ENCODE data around the gene PGA3.
"Not testable (repeated sequence)": the region's sequence is repeated elsewhere in the genome, so short reads cannot be mapped to it uniquely, and the experiment has no call there.

Gene PGA3

DNA sequence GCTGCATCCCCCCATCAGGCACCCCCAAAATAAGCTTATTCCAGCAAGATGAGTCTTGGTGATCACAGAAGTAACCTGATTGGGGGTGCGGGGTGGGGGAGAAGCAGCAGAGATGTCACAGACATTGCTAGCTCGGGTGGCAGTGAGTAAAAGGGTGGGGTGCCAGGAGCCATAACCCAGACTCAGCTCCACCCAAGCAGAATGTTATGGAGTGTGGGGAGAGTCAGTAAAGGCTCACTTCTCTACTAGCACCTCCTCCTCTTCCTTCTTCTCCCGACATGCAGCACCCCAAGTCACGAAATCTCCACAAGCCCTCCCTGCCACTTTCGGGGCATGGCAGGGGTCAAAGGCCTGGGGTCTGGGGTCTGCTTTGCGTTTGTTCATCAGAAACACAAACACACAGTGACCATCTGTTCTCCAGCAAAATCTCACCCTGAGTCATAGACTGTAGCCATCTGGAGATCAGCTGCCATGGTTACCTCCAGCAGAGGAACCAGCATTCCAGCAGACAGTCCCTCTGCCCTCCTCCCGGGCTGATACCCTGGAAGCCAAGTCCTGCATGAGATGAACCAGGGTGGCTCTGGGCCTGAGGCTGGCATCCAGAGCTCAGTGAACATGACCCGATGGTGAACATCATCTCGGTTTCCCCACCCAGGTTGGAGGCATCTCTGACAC, 4.5 kb downstream of the PGA3 start:
- DNase-seq (ENCODE audit: low spot score): not testable (repeated sequence)

DNA sequence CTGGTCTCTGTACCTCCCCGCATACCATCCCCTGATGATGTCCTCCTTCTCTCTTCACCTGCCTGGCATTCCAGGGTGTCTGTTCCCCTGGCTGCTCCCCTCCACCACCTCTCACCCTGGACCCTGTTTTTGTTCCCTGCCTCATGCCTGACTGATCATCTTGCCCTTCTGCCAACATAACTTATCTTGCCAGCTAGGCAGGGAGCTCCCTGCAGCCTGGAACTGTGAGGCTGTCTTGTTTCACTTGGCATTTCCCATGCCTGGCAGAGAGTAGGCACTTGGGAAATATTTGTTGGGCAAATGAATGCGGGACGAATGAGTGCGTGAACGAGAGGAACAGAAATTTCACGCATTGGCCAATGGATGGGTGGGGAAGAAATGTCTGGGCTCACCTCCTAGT, 7.3 kb downstream of the PGA3 start:
- not testable (repeated sequence) for DNase-seq (ENCODE audit: low spot score)

DNA sequence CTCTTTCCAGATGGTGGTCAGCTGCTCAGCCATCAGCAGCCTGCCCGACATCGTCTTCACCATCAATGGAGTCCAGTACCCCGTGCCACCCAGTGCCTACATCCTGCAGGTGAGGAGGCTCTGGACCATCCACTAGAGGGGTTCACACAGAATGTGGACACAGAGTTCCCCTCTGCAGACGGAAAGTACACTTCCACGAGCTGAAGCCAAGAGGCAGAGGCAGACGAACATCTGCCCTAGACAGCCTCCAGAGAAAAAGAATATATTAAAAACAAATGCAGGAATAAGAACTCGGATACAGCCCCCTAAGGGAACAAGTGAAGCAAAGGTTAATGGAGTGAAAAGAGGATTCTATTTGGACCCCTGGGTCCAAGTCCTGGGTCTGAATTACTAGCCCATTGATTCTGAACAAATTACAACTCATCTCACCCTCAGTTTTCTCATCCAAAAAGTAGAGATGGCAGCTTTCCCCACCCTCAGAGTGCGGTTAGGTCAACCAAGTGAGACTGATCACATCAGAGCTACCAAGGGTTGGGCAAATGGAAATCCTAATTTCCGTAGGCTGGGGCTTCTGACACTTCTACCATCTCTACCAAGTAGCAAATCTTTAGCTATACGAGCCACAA, 8.1 kb downstream of the PGA3 start:
- not testable (repeated sequence) for DNase-seq (ENCODE audit: low spot score)

DNA sequence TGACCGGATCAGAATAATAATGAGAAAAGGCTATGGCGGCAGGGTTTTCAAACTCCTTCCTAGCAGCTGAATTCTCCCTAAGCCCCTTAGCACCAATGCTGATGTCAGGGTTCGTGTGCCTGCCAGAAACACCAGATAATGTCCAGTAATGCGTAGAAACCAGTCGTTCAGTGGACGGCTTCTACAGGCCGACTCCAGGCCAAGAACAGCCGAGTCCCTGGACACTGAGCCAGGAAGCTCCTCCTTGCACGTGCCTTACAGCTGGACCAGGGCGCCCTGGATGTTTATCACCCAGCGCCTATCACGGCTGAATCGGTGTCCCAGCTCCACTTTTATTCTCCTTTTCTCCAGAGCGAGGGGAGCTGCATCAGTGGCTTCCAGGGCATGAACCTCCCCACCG, 8.9 kb downstream of the PGA3 start:
- DNase-seq (ENCODE audit: low spot score): not testable (repeated sequence)

DNA sequence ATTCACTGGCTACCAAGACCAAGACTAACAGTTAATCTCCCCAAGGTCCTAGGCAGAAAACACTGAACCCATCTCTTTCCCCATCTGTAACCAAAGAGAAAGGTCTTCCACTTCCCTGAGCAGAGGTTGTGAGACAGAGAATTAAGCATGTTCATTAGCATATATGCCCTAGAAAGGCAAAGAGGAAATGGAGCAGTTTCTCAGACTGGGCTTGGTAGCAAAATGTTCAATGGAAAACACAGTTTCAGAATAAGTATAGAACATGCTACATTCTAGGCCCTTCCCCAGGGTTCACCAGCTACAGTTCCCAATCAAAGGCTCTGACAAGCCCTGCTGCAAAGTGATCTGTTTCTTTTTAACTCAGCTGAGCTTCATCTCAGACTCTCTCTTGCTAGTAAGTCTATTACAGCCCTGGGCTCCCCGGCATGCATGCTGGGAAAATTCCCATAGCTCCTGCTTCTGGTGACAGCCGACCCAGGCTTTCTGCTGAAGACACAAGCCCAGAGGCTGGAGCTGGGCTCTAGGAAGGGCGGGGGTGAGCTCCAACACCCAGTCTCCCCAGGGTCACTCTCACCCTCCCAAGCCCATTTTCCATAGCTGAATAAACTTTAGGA, 10.5 kb downstream of the PGA3 start:
- DNase-seq (ENCODE audit: low spot score): not testable (repeated sequence)

DNA sequence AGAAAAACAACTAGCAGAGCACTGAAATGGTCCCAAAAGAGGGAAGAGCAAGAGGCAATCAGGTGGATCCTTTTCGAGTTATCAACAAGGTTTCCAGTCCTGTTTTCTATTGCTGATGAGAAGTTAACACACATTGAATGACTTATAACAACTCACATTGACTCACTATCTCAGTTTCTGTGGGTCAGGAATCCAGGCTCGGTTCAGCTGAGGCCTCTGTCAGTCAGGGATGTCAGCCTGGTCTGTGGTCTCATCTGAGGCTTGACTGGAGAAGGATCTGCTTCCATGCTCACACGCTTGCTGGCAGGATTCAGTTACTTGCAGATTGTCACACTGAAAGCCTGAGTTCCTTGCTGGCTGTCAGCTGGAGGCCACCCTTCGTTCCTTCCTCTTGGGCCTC, 15.0 kb downstream of the PGA3 start:
- DNase-seq (ENCODE audit: low spot score): not testable (repeated sequence)

DNA sequence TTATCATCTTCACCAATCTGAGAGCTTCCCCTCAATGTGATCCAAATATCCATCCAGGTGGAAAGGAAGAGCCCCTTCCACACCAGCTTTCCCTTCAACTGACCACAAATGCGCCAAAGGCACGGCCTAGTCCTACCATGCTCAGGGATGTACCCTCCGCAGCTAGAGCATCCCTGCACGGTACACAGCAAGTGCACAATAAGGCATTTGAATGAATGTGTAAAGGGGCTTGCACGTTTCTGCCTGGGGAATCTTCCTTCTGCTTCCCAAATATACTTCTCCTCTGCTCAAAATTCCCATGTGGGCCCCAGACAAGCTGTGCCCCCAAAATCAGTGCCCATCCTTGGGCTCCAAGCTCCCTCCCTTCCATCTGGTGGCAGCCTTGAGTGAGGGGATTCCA, 15.7 kb downstream of the PGA3 start:
- DNase-seq (ENCODE audit: low spot score): not testable (repeated sequence)

DNA sequence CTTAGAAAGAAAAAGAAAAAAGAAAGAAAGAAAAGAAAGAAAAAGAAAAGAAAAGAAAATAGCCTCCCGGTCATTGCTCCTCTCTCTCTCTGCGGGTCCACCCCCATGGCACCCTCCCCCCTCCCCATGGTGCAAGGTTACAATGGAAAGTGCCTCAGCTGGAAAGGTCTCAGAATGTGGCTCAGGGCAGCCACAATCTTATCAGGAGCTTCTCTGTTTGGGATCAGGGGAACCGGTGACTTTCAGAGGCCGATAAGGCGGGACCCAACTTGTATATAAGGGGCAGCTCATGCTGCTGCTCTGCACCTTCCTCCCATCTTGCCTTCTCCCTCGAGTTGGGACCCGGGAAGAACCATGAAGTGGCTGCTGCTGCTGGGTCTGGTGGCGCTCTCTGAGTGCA, 18.7 kb downstream of the PGA3 start, which contains the start of gene PGA4:
TSS of gene PGA4 (plus strand) at position 301 of the 400 bp plus-strand sequence. CDS start at position 355, 54 bp downstream.
- not testable (repeated sequence) for DNase-seq (ENCODE audit: low spot score)

DNA sequence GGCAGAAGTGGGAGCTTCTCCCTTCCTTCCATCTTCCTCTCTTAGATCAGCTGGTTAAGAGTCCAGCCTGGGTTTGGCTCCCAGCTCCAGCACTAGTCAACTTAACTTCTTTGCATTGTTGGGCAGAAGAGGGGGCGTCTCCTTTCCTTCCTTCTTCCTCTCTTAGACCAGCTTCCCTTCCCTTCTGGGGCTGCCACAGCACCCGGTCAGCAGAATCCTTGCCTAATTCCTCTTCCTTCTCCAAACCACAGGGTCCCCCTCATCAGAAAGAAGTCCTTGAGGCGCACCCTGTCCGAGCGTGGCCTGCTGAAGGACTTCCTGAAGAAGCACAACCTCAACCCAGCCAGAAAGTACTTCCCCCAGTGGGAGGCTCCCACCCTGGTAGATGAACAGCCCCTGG, 19.4 kb downstream of the PGA3 start:
- DNase-seq (ENCODE audit: low spot score): not testable (repeated sequence)

DNA sequence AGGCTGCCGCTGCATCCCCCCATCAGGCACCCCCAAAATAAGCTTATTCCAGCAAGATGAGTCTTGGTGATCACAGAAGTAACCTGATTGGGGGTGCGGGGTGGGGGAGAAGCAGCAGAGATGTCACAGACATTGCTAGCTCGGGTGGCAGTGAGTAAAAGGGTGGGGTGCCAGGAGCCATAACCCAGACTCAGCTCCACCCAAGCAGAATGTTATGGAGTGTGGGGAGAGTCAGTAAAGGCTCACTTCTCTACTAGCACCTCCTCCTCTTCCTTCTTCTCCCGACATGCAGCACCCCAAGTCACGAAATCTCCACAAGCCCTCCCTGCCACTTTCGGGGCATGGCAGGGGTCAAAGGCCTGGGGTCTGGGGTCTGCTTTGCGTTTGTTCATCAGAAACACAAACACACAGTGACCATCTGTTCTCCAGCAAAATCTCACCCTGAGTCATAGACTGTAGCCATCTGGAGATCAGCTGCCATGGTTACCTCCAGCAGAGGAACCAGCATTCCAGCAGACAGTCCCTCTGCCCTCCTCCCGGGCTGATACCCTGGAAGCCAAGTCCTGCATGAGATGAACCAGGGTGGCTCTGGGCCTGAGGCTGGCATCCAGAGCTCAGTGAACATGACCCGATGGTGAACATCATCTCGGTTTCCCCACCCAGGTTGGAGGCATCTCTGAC, 23.3 kb downstream of the PGA3 start:
- DNase-seq (ENCODE audit: low spot score): not testable (repeated sequence)

DNA sequence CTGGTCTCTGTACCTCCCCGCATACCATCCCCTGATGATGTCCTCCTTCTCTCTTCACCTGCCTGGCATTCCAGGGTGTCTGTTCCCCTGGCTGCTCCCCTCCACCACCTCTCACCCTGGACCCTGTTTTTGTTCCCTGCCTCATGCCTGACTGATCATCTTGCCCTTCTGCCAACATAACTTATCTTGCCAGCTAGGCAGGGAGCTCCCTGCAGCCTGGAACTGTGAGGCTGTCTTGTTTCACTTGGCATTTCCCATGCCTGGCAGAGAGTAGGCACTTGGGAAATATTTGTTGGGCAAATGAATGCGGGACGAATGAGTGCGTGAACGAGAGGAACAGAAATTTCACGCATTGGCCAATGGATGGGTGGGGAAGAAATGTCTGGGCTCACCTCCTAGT, 26.1 kb downstream of the PGA3 start:
- DNase-seq (ENCODE audit: low spot score): not testable (repeated sequence)

DNA sequence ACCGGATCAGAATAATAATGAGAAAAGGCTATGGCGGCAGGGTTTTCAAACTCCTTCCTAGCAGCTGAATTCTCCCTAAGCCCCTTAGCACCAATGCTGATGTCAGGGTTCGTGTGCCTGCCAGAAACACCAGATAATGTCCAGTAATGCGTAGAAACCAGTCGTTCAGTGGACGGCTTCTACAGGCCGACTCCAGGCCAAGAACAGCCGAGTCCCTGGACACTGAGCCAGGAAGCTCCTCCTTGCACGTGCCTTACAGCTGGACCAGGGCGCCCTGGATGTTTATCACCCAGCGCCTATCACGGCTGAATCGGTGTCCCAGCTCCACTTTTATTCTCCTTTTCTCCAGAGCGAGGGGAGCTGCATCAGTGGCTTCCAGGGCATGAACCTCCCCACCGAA, 27.7 kb downstream of the PGA3 start:
- not testable (repeated sequence) for DNase-seq (ENCODE audit: low spot score)

DNA sequence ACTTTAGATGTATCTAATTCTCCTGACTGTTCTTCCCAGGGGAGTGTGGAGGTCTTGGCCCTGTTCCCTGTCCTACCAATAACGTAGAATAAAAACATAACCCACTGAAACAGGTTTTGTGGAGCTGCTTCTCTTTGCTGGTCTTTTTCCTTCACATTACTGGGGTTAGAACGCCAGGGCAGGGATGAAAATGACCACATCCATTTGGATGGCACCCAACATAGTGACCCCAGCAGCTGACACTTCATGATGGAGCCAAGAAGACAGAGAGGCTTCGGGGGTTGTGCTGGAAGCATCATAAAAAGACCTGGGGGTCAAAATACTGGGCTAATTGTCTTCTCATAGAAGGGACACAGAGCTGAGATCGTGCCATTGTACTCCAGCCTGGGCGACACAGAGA, 28.3 kb downstream of the PGA3 start:
- DNase-seq (ENCODE audit: low spot score): not testable (repeated sequence)

DNA sequence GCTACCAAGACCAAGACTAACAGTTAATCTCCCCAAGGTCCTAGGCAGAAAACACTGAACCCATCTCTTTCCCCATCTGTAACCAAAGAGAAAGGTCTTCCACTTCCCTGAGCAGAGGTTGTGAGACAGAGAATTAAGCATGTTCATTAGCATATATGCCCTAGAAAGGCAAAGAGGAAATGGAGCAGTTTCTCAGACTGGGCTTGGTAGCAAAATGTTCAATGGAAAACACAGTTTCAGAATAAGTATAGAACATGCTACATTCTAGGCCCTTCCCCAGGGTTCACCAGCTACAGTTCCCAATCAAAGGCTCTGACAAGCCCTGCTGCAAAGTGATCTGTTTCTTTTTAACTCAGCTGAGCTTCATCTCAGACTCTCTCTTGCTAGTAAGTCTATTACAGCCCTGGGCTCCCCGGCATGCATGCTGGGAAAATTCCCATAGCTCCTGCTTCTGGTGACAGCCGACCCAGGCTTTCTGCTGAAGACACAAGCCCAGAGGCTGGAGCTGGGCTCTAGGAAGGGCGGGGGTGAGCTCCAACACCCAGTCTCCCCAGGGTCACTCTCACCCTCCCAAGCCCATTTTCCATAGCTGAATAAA, 29.3 kb downstream of the PGA3 start:
- not testable (repeated sequence) for DNase-seq (ENCODE audit: low spot score)

DNA sequence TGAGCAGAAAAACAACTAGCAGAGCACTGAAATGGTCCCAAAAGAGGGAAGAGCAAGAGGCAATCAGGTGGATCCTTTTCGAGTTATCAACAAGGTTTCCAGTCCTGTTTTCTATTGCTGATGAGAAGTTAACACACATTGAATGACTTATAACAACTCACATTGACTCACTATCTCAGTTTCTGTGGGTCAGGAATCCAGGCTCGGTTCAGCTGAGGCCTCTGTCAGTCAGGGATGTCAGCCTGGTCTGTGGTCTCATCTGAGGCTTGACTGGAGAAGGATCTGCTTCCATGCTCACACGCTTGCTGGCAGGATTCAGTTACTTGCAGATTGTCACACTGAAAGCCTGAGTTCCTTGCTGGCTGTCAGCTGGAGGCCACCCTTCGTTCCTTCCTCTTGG, 33.8 kb downstream of the PGA3 start:
- DNase-seq (ENCODE audit: low spot score): not testable (repeated sequence)

DNA sequence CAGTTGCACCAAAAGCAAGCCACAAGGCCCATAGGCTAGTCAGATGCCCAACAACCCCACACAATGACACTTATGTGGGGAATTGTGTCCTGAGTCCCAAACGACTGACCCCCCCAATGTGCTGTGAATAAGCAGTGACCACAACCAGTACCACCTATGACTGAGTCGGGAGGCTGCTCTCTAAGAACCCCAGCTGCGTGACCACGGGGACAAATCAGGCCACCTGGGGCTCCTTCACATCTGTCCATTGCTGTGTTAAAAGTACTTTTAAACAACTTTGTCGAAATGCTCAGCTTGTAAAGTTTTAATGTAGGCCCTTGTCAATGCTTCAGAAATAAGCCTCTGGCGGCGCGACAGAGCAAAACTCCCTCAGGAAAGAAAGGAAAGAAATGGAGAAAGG, 37.0 kb downstream of the PGA3 start:
- DNase-seq (ENCODE audit: low spot score): not testable (repeated sequence)

DNA sequence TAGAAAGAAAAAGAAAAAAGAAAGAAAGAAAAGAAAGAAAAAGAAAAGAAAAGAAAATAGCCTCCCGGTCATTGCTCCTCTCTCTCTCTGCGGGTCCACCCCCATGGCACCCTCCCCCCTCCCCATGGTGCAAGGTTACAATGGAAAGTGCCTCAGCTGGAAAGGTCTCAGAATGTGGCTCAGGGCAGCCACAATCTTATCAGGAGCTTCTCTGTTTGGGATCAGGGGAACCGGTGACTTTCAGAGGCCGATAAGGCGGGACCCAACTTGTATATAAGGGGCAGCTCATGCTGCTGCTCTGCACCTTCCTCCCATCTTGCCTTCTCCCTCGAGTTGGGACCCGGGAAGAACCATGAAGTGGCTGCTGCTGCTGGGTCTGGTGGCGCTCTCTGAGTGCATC, 37.6 kb downstream of the PGA3 start, which contains the start of gene PGA5:
TSS of gene PGA5 (plus strand) at position 301 of the 400 bp plus-strand sequence. CDS start at position 353, 52 bp downstream.
- DNase-seq (ENCODE audit: low spot score): not testable (repeated sequence)

DNA sequence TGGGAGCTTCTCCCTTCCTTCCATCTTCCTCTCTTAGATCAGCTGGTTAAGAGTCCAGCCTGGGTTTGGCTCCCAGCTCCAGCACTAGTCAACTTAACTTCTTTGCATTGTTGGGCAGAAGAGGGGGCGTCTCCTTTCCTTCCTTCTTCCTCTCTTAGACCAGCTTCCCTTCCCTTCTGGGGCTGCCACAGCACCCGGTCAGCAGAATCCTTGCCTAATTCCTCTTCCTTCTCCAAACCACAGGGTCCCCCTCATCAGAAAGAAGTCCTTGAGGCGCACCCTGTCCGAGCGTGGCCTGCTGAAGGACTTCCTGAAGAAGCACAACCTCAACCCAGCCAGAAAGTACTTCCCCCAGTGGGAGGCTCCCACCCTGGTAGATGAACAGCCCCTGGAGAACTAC, 38.2 kb downstream of the PGA3 start:
- not testable (repeated sequence) for DNase-seq (ENCODE audit: low spot score)

DNA sequence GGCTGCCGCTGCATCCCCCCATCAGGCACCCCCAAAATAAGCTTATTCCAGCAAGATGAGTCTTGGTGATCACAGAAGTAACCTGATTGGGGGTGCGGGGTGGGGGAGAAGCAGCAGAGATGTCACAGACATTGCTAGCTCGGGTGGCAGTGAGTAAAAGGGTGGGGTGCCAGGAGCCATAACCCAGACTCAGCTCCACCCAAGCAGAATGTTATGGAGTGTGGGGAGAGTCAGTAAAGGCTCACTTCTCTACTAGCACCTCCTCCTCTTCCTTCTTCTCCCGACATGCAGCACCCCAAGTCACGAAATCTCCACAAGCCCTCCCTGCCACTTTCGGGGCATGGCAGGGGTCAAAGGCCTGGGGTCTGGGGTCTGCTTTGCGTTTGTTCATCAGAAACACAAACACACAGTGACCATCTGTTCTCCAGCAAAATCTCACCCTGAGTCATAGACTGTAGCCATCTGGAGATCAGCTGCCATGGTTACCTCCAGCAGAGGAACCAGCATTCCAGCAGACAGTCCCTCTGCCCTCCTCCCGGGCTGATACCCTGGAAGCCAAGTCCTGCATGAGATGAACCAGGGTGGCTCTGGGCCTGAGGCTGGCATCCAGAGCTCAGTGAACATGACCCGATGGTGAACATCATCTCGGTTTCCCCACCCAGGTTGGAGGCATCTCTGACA, 42.1 kb downstream of the PGA3 start:
- not testable (repeated sequence) for DNase-seq (ENCODE audit: low spot score)

DNA sequence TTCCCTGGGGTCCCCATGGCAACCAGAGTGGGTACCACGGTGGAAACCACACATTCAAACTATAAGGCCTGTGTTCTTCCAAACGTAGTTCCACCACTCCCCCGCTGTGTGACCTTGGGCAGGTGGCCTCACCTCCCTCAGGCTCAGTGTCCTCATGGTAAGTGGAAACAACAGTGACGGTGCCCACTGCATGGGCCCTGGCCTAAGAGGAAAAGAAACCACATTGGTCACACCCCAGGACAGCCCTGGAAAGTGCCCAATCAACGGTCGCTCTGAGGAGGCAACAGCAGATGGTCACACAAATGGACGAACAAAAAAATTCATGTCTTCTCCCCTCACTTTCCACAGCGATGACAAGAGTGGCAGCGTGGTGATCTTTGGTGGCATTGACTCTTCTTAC, 44.8 kb downstream of the PGA3 start:
- not testable (repeated sequence) for DNase-seq (ENCODE audit: low spot score)

DNA sequence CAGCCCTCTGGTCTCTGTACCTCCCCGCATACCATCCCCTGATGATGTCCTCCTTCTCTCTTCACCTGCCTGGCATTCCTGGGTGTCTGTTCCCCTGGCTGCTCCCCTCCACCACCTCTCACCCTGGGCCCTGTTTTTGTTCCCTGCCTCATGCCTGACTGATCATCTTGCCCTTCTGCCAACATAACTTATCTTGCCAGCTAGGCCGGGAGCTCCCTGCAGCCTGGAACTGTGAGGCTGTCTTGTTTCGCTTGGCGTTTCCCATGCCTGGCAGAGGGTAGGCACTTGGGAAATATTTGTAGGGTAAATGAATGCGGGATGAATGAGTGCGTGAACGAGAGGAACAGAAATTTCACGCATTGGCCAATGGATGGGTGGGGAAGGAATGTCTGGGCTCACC, 45.9 kb downstream of the PGA3 start:
- DNase-seq (ENCODE audit: low spot score): not testable (repeated sequence)

Measured in HuH-7 (cell line).